KOPT-K1 (cell line): ENCODE data around the gene TUBGCP3.
A peak's percentile ranks its signal among the peaks of the same experiment; 100 is the strongest.
"Not testable (repeated sequence)": the region's sequence is repeated elsewhere in the genome, so short reads cannot be mapped to it uniquely, and the experiment has no call there.

ENCODE experiments used
- H3K27ac ChIP-seq: fragments of 200-600 bp; sonication (generic); 2 replicates; pipeline ENCODE4 v1.5.1; 2016; ENCODE audit warnings: antibody characterized with exemption, mild to moderate bottlenecking, low read depth, low read length; ENCODE audit not compliant: poor library complexity, severe bottlenecking
- H3K36me3 ChIP-seq: fragments of 200-600 bp; sonication (generic); 2 replicates; pipeline ENCODE4 v1.5.1; 2017; ENCODE audit warnings: antibody characterized with exemption, mild to moderate bottlenecking, low read length, moderate library complexity; ENCODE audit not compliant: insufficient read depth
- H3K9me3 ChIP-seq: fragments of 200-600 bp; sonication (generic); 2 replicates; pipeline ENCODE4 v1.5.1; 2017; ENCODE audit warnings: antibody characterized with exemption, low read length, mild to moderate bottlenecking; ENCODE audit not compliant: insufficient read depth, poor library complexity, severe bottlenecking

Gene TUBGCP3

GRCh38 chr13:112587764-112588489 is at the start of gene TUBGCP3:
Gene TUBGCP3 (minus strand): TSS chr13:112588153. CDS start chr13:112587980, 173 bp downstream.
- H3K36me3 ChIP-seq = no peaks in the 10 kb centered on the region
- H3K27ac ChIP-seq = peak within 1 kb of the TSS; percentile 97
- no peaks in the 10 kb centered on the region for H3K9me3 ChIP-seq

GRCh38 chr13:112637017-112637801 is 49.3 kb upstream of the TUBGCP3 start:
- Histone ChIP-seq H3K36me3 (no peaks in the 10 kb centered on the region), H3K27ac (no peak overlapping the region), H3K9me3 (no peaks in the 10 kb centered on the region)

- no peaks in the 10 kb centered on the region for H3K9me3 ChIP-seq
- H3K36me3 ChIP-seq = no peaks in the 10 kb centered on the region
- H3K27ac ChIP-seq = no peak overlapping the region
Observed at GRCh38 chr13:112636401-112636975, 48.5 kb upstream of the TUBGCP3 start.

- Histone ChIP-seq H3K36me3 (no peaks in the 10 kb centered on the region), H3K27ac (no peak overlapping the region), H3K9me3 (no peaks in the 10 kb centered on the region)
Observed at GRCh38 chr13:112635323-112635722, 47.4 kb upstream of the TUBGCP3 start.

GRCh38 chr13:112634102-112634501 is 46.1 kb upstream of the TUBGCP3 start:
- Histone ChIP-seq H3K36me3 (no peaks in the 10 kb centered on the region), H3K9me3 (no peaks in the 10 kb centered on the region), H3K27ac (no peak overlapping the region)

- H3K36me3 ChIP-seq, H3K9me3 ChIP-seq, H3K27ac ChIP-seq: not testable (repeated sequence)
Observed at GRCh38 chr13:112630226-112630625, 42.3 kb upstream of the TUBGCP3 start.

- Histone ChIP-seq H3K36me3 (no peaks in the 10 kb centered on the region), H3K9me3 (no peaks in the 10 kb centered on the region), H3K27ac (no peak overlapping the region)
Observed at GRCh38 chr13:112629161-112629560, 41.2 kb upstream of the TUBGCP3 start.

GRCh38 chr13:112627613-112628012 is 39.7 kb upstream of the TUBGCP3 start:
- H3K27ac ChIP-seq, H3K9me3 ChIP-seq, H3K36me3 ChIP-seq: not testable (repeated sequence)

GRCh38 chr13:112627161-112627560 is 39.2 kb upstream of the TUBGCP3 start:
- H3K9me3 ChIP-seq = no peaks in the 10 kb centered on the region
- no peaks in the 10 kb centered on the region for H3K36me3 ChIP-seq
- no peak overlapping the region for H3K27ac ChIP-seq

- Histone ChIP-seq H3K9me3 (no peaks in the 10 kb centered on the region), H3K36me3 (no peaks in the 10 kb centered on the region), H3K27ac (no peak overlapping the region)
Observed at GRCh38 chr13:112626761-112627160, 38.8 kb upstream of the TUBGCP3 start.

GRCh38 chr13:112626124-112626523 is 38.2 kb upstream of the TUBGCP3 start:
- no peak overlapping the region for H3K27ac ChIP-seq
- no peaks in the 10 kb centered on the region for H3K36me3 ChIP-seq

GRCh38 chr13:112625698-112626097 is 37.7 kb upstream of the TUBGCP3 start:
- H3K36me3 ChIP-seq = no peaks in the 10 kb centered on the region
- H3K9me3 ChIP-seq = no peaks in the 10 kb centered on the region
- H3K27ac ChIP-seq = no peak overlapping the region

More at GRCh38 chr13:112626124-112626523, 38.2 kb upstream of the TUBGCP3 start:
- no peaks in the 10 kb centered on the region for H3K9me3 ChIP-seq

GRCh38 chr13:112624602-112625430 is 36.9 kb upstream of the TUBGCP3 start:
- H3K9me3 ChIP-seq = no peaks in the 10 kb centered on the region
- H3K36me3 ChIP-seq = no peaks in the 10 kb centered on the region
- H3K27ac ChIP-seq = no peak overlapping the region

GRCh38 chr13:112624040-112624439 is 36.1 kb upstream of the TUBGCP3 start:
- no peaks in the 10 kb centered on the region for H3K36me3 ChIP-seq

More at GRCh38 chr13:112624040-112624439, 36.1 kb upstream of the TUBGCP3 start:
- H3K9me3 ChIP-seq = no peaks in the 10 kb centered on the region
- H3K27ac ChIP-seq = no peak overlapping the region
